Panc1 (cell line): Measurements from ENCODE around the gene PLGRKT. TPM values are rescaled to one million over a fixed set of nuclear protein-coding genes. Genes with fewer than 3 reads are reported as not detected.

ENCODE experiments used
- ATAC-seq: fragments of 200-7000 bp; cut with Tn5 transposase; 2 replicates; pipeline ENCODE4 v1.9.1; 2020; ENCODE audit warnings: mild to moderate bottlenecking, moderate library complexity
- BruUV-seq: library from RNA; stranded (reverse); fragments of 400-500 nt; replicated peaks from 2 replicates; lab custom pipeline; 2021; lab: Mats Ljungman, UMichigan
- CTCF ChIA-PET: fragments of 300-600 bp; sonication (Branson Sonifier 250); formaldehyde crosslinking; loops from one replicate; lab custom pipeline; 2022; ENCODE audit warnings: antibody characterized with exemption; lab: Charles Lee
- POLR2A ChIA-PET: fragments of 300-600 bp; sonication (Branson Sonifier 250); formaldehyde crosslinking; loops from one replicate; lab custom pipeline; 2022; ENCODE audit warnings: antibody characterized with exemption; lab: Charles Lee
- DNase-seq: peaks from one replicate; pipeline ENCODE4 v3.0.0-alpha.2; 2010; ENCODE audit warnings: low read depth, low spot score
- H3K27ac ChIP-seq: 2 replicates; pipeline ENCODE4 v1.5.1; 2011; ENCODE audit warnings: mild to moderate bottlenecking, low read length, inconsistent platforms
- H3K27me3 ChIP-seq: fragments of 200-500 bp; sonication (Bioruptor generic); 2 replicates; pipeline ENCODE4 v1.6.0; 2014; ENCODE audit warnings: low read length, inconsistent platforms; ENCODE audit not compliant: control insufficient read depth, insufficient read depth
- H3K36me3 ChIP-seq: fragments of 200-500 bp; sonication (Bioruptor generic); 2 replicates; pipeline ENCODE4 v1.5.1; 2014; ENCODE audit warnings: inconsistent platforms, mild to moderate bottlenecking, low read length, moderate library complexity; ENCODE audit not compliant: control insufficient read depth, insufficient read depth
- H3K4me1 ChIP-seq: 2 replicates; pipeline ENCODE4 v1.5.1; 2011; ENCODE audit warnings: inconsistent platforms, mild to moderate bottlenecking, low read length, moderate library complexity; ENCODE audit not compliant: control insufficient read depth, insufficient read depth
- H3K4me3 ChIP-seq, 2 experiments: 2 replicates each; pipeline ENCODE4 v1.5.1; 2011 to 2012; ENCODE audit warnings: low read depth in 2 of 2, low read length in 2 of 2, mild to moderate bottlenecking in 2 of 2, inconsistent platforms in 1 of 2, moderate library complexity in 1 of 2
- H3K9me3 ChIP-seq: fragments of 200-500 bp; sonication (Bioruptor generic); 2 replicates; pipeline ENCODE4 v1.5.1; 2014; ENCODE audit warnings: low read depth, mild to moderate bottlenecking, inconsistent platforms, low read length, moderate library complexity; ENCODE audit not compliant: control insufficient read depth, insufficient read depth
- CTCF ChIP-seq: fragments of 450-650 bp; IDR thresholded peaks from 2 replicates; pipeline ENCODE4 v1.5.1; 2017; ENCODE audit warnings: mild to moderate bottlenecking
- POLR2AphosphoS5 ChIP-seq: IDR thresholded peaks from 2 replicates; pipeline ENCODE4 v1.6.1; 2012; ENCODE audit warnings: mild to moderate bottlenecking, low read depth, low read length, moderate library complexity
- SIN3A ChIP-seq: IDR thresholded peaks from 2 replicates; pipeline ENCODE4 v1.6.1; 2012; ENCODE audit warnings: low read depth, mild to moderate bottlenecking, low read length, moderate library complexity, borderline replicate concordance; ENCODE audit not compliant: insufficient read depth
- TCF7L2 ChIP-seq: IDR thresholded peaks from 2 replicates; pipeline ENCODE4 v1.6.1; 2011; ENCODE audit warnings: mild to moderate bottlenecking, low read depth, low read length, inconsistent platforms
- in situ Hi-C: cut with HindIII; loops from 2 replicates; pipeline ENCODE4 v1.10.0; 2016; ENCODE audit warnings: low sequenced_read_pairs, low pct_unique_long_range_greater_than_20kb
- intact Hi-C: fragments of 100-400 bp; cut with micrococcal nuclease; formaldehyde crosslinking; loops from one replicate; pipeline ENCODE4 v1.10.0; 2022; ENCODE audit not compliant: unreplicated experiment
- total RNA-seq: library from RNA; stranded (reverse); gene quantifications from one replicate; pipeline ENCODE4 v1.2.1, GENCODE V29; 2021; ENCODE audit not compliant: unreplicated experiment
- TF ChIP-seq, protein P1 (sequence below), 2 experiments: IDR thresholded peaks; 2 replicates each; pipeline ENCODE4 v1.6.1; 2011 to 2012; ENCODE audit warnings: low read depth in 2 of 2, control low read depth in 1 of 2, low read length in 1 of 2, mild to moderate bottlenecking in 1 of 2, moderate library complexity in 1 of 2; ENCODE audit not compliant: insufficient read depth in 1 of 2

The PLGRKT gene
- total RNA-seq, 1 experiment from 2014 or later: 9.3 TPM

DNA sequence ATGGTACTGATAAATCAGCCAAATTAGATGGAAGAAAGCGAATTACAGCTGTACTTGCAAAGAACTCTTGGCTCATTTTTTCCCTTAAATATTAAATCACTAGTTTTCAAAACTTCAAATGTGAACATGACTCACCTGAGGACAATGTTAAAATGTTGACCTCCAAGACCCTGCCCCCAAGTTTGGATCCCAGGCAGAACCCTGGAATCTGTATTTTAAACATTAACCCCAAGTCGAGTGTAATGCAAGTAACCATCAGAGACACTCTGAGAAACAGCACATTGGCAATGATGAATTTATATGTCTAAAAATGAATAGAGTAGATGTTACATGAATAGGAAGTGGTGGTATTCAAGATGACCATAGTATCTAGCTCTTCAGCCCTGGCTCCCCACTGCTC, 10.3 kb upstream of the PLGRKT start:
- no peak for ATAC-seq
- TF ChIP-seq SIN3A: no peak
- TF ChIP-seq TCF7L2: no peak
- no peak for TF ChIP-seq POLR2AphosphoS5
- TF ChIP-seq, protein P1, sequence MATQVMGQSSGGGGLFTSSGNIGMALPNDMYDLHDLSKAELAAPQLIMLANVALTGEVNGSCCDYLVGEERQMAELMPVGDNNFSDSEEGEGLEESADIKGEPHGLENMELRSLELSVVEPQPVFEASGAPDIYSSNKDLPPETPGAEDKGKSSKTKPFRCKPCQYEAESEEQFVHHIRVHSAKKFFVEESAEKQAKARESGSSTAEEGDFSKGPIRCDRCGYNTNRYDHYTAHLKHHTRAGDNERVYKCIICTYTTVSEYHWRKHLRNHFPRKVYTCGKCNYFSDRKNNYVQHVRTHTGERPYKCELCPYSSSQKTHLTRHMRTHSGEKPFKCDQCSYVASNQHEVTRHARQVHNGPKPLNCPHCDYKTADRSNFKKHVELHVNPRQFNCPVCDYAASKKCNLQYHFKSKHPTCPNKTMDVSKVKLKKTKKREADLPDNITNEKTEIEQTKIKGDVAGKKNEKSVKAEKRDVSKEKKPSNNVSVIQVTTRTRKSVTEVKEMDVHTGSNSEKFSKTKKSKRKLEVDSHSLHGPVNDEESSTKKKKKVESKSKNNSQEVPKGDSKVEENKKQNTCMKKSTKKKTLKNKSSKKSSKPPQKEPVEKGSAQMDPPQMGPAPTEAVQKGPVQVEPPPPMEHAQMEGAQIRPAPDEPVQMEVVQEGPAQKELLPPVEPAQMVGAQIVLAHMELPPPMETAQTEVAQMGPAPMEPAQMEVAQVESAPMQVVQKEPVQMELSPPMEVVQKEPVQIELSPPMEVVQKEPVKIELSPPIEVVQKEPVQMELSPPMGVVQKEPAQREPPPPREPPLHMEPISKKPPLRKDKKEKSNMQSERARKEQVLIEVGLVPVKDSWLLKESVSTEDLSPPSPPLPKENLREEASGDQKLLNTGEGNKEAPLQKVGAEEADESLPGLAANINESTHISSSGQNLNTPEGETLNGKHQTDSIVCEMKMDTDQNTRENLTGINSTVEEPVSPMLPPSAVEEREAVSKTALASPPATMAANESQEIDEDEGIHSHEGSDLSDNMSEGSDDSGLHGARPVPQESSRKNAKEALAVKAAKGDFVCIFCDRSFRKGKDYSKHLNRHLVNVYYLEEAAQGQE (IDR thresholded peaks at IDR 0.05; ENCODE audit: insufficient read depth in 1 of 2, low read depth in 2 of 2, low read length in 1 of 2): no peak
- H3K27ac ChIP-seq: no peak overlapping the region
- H3K4me3 ChIP-seq: no peak overlapping the region
- no peak for DNase-seq
- BruUV-seq: no TSS peak
- H3K9me3 ChIP-seq: no peaks in the 10 kb centered on the region
- no peaks in the 10 kb centered on the region for H3K36me3 ChIP-seq
- POLR2A ChIA-PET: no interaction called here
- H3K27me3 ChIP-seq: no peaks in the 10 kb centered on the region
- in situ Hi-C loops: no loop called here
- CTCF ChIA-PET: no interaction called here
- no peaks in the 10 kb centered on the region for H3K4me1 ChIP-seq
- intact Hi-C loops: no loop called here

GRCh38 chr9:5447337-5447736, 9.6 kb upstream of the PLGRKT start:
- Histone ChIP-seq H3K4me1 (no peaks in the 10 kb centered on the region), H3K9me3 (no peaks in the 10 kb centered on the region), H3K36me3 (no peaks in the 10 kb centered on the region), H3K27ac (no peak overlapping the region), H3K27me3 (no peaks in the 10 kb centered on the region), H3K4me3 (no peak overlapping the region)
- ChIA-PET POLR2A (no interaction called here), CTCF (no interaction called here)
- no peak for TF ChIP-seq POLR2AphosphoS5
- ATAC-seq: no peak
- in situ Hi-C loops (no loop called here), intact Hi-C loops (no loop called here)
- no TSS peak for BruUV-seq
- DNase-seq: no peak

DNA sequence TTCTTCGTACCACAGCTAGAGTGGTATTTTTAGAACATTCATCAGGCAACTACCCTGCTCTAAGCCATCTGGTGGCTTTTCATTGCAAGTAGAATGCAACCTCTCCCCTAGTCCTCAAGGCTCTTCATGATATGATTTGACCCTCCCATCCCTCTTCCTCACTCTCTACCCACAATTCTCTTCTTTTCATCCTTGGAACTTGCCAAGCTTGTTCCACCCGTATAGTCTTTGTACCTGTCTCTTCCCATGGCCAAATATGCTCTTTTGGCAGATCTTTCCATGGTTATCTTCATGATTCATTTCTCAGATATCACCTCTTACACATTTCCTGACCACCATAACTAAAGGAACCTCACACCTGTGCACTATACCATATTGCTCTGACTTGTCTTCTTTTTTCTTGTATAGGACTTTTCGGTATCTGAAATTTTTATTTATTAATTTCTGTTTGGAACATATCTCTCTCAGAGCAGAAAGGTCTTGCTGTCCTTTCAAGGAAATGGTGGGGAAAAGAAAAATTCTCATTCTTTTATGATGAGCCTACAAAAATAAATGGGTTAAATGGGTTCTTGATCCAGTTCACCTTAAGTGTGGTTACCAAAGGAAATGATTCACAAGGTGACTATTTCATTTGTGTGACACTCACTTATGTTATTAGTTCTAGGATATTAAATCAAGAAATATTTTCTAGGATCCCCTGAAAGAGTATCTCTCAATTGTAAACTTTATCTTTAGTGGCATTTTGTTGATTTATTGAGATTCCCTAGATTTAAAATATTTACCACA, 8.9 kb upstream of the PLGRKT start:
- Histone ChIP-seq H3K27me3 (no peaks in the 10 kb centered on the region), H3K4me3 (no peak overlapping the region), H3K4me1 (no peaks in the 10 kb centered on the region), H3K27ac (no peak overlapping the region), H3K9me3 (no peaks in the 10 kb centered on the region), H3K36me3 (no peaks in the 10 kb centered on the region)
- DNase-seq (no peak), ATAC-seq (no peak)
- in situ Hi-C loops: no loop called here
- no TSS peak for BruUV-seq
- ChIA-PET POLR2A (no interaction called here), CTCF (no interaction called here)
- intact Hi-C loops: no loop called here
- TF ChIP-seq CTCF (no peak), POLR2AphosphoS5 (no peak), TCF7L2 (no peak), SIN3A (no peak)
- TF ChIP-seq, protein P1 (IDR thresholded peaks at IDR 0.05; ENCODE audit: insufficient read depth in 1 of 2, low read depth in 2 of 2, low read length in 1 of 2): no peak
